ENCODE results near the gene CBLIF. TPM values are rescaled to one million over a fixed set of nuclear protein-coding genes. Genes with fewer than 3 reads are reported as not detected.
"Not testable (repeated sequence)": the region's sequence is repeated elsewhere in the genome, so short reads cannot be mapped to it uniquely, and the experiment has no call there.

The CBLIF gene
- total RNA-seq = not detected in 2 replicates

GRCh38 chr11:59845399-59845798 lies at the start of gene CBLIF:
TSS of gene CBLIF (minus strand) at chr11:59845499. CDS start at chr11:59845453, 46 bp downstream.
- no peak for DNase-seq (ENCODE audit: low read depth)
- H3K4me3 ChIP-seq (ENCODE audit: low read depth, low read length) = no peak within 1 kb of the TSS
- no peak for FAIRE-seq
- TF ChIP-seq CTCF (IDR thresholded peaks at IDR 0.05; ENCODE audit: insufficient read depth, low read length, severe bottlenecking) = no peak
- H3K27me3 ChIP-seq (ENCODE audit: control insufficient read depth, insufficient read depth, low read length) = no peaks in the 10 kb centered on the region
- H3K36me3 ChIP-seq (ENCODE audit: control insufficient read depth, insufficient read depth, low read length) = no peaks in the 10 kb centered on the region

- no peaks in the 10 kb centered on the region for H3K36me3 ChIP-seq (ENCODE audit: control insufficient read depth, insufficient read depth, low read length)
- DNase-seq (ENCODE audit: low read depth) (peak; percentile 84), FAIRE-seq (no peak)
- no peak for TF ChIP-seq CTCF (IDR thresholded peaks at IDR 0.05; ENCODE audit: insufficient read depth, low read length, severe bottlenecking)
- H3K27me3 ChIP-seq (ENCODE audit: control insufficient read depth, insufficient read depth, low read length) = no peaks in the 10 kb centered on the region
- no peak overlapping the region for H3K4me3 ChIP-seq (ENCODE audit: low read depth, low read length)
Measured at GRCh38 chr11:59894616-59895015, 49.3 kb upstream of the CBLIF start.

- no peak for FAIRE-seq
- no peak for TF ChIP-seq CTCF (IDR thresholded peaks at IDR 0.05; ENCODE audit: insufficient read depth, low read length, severe bottlenecking)
- DNase-seq (ENCODE audit: low read depth) = no peak
- Histone ChIP-seq H3K36me3 (ENCODE audit: control insufficient read depth, insufficient read depth, low read length) (no peaks in the 10 kb centered on the region), H3K4me3 (ENCODE audit: low read depth, low read length) (no peak overlapping the region), H3K27me3 (ENCODE audit: control insufficient read depth, insufficient read depth, low read length) (no peaks in the 10 kb centered on the region)
Measured at GRCh38 chr11:59891781-59892181, 46.5 kb upstream of the CBLIF start.

GRCh38 chr11:59887156-59887555 lies 41.9 kb upstream of the CBLIF start:
- not testable (repeated sequence) for H3K36me3 ChIP-seq (ENCODE audit: control insufficient read depth, insufficient read depth, low read length); H3K4me3 ChIP-seq (ENCODE audit: low read depth, low read length); H3K27me3 ChIP-seq (ENCODE audit: control insufficient read depth, insufficient read depth, low read length); FAIRE-seq; DNase-seq (ENCODE audit: low read depth)

GRCh38 chr11:59883597-59883996 lies 38.3 kb upstream of the CBLIF start:
- no peak for FAIRE-seq
- TF ChIP-seq CTCF (IDR thresholded peaks at IDR 0.05; ENCODE audit: insufficient read depth, low read length, severe bottlenecking) = no peak

GRCh38 chr11:59879567-59879966 lies 34.3 kb upstream of the CBLIF start:
- no peak for DNase-seq (ENCODE audit: low read depth)
- Histone ChIP-seq H3K4me3 (ENCODE audit: low read depth, low read length) (no peak overlapping the region), H3K27me3 (ENCODE audit: control insufficient read depth, insufficient read depth, low read length) (no peaks in the 10 kb centered on the region), H3K36me3 (ENCODE audit: control insufficient read depth, insufficient read depth, low read length) (no peaks in the 10 kb centered on the region)
- no peak for TF ChIP-seq CTCF (IDR thresholded peaks at IDR 0.05; ENCODE audit: insufficient read depth, low read length, severe bottlenecking)
- no peak for FAIRE-seq

More at GRCh38 chr11:59883597-59883996, 38.3 kb upstream of the CBLIF start:
- H3K27me3 ChIP-seq (ENCODE audit: control insufficient read depth, insufficient read depth, low read length) = no peaks in the 10 kb centered on the region
- H3K4me3 ChIP-seq (ENCODE audit: low read depth, low read length) = no peak overlapping the region
- H3K36me3 ChIP-seq (ENCODE audit: control insufficient read depth, insufficient read depth, low read length) = no peaks in the 10 kb centered on the region
- no peak for DNase-seq (ENCODE audit: low read depth)
